H1 (cell line): ENCODE results near the gene SPAG16. TPM values are rescaled to one million over a fixed set of nuclear protein-coding genes. Genes with fewer than 3 reads are reported as not detected.

Source experiments
- CTCF ChIA-PET: fragments of 300-600 bp; sonication (Branson Sonifier 250); formaldehyde crosslinking; loops from one replicate; lab custom pipeline; 2021; ENCODE audit not compliant: partially characterized antibody; lab: Charles Lee
- POLR2A ChIA-PET: fragments of 300-600 bp; sonication (Branson Sonifier 250); formaldehyde crosslinking; loops from one replicate; lab custom pipeline; 2021; ENCODE audit warnings: inconsistent platforms; ENCODE audit not compliant: partially characterized antibody; lab: Charles Lee
- DNase-seq, 2 experiments: peaks; one replicate each; pipeline versions ENCODE4 v3.0.0 to v3.0.0-alpha.2; 2010 to 2022; ENCODE audit warnings: low spot score in 2 of 2, low read depth in 1 of 2, mixed read lengths in 1 of 2
- FAIRE-seq: peaks from 2 replicates; lab custom pipeline; 2011; peaks lifted over from hg19 to GRCh38; lab: Jason Lieb, UNC
- H2AFZ ChIP-seq: 2 replicates; pipeline ENCODE4 v1.8.1; 2012; ENCODE audit warnings: low read length, inconsistent platforms
- H2AK5ac ChIP-seq: 2 replicates; pipeline ENCODE4 v1.6.1; 2013; ENCODE audit warnings: low read depth, low read length
- H2BK120ac ChIP-seq: replicated peaks from 2 replicates; pipeline ENCODE3; 2013; ENCODE audit warnings: low read depth, low read length, inconsistent platforms
- H2BK12ac ChIP-seq: 2 replicates; pipeline ENCODE4 v1.6.1; 2013; ENCODE audit warnings: low read depth, low read length
- H2BK15ac ChIP-seq: 2 replicates; pipeline ENCODE4 v1.6.1; 2013; ENCODE audit warnings: low read length
- H2BK20ac ChIP-seq: 2 replicates; pipeline ENCODE4 v1.6.1; 2013; ENCODE audit warnings: low read length
- H2BK5ac ChIP-seq: 2 replicates; pipeline ENCODE4 v1.6.1; 2013; ENCODE audit warnings: low read depth, low read length
- H3K14ac ChIP-seq: 2 replicates; pipeline ENCODE4 v1.6.1; 2013; ENCODE audit warnings: inconsistent platforms; ENCODE audit not compliant: insufficient read length
- H3K18ac ChIP-seq: 2 replicates; pipeline ENCODE4 v1.6.1; 2013; ENCODE audit warnings: low read length; ENCODE audit errors: extremely low read depth
- H3K23ac ChIP-seq: 2 replicates; pipeline ENCODE4 v1.6.1; 2013; ENCODE audit warnings: inconsistent platforms; ENCODE audit not compliant: insufficient read length
- H3K23me2 ChIP-seq: 2 replicates; pipeline ENCODE4 v1.6.1; 2013; ENCODE audit warnings: low read depth, low read length
- H3K27ac ChIP-seq: 2 replicates; pipeline ENCODE4 v1.6.1; 2011; ENCODE audit warnings: low read depth, low read length, inconsistent platforms
- H3K27me3 ChIP-seq, 4 experiments: replicated peaks in 1 of 4; 1 replicate in 1 of 4; 2 replicates in 3 of 4; pipeline versions ENCODE4 v1.6.1 to v1.8.1; 2011 to 2013; ENCODE audit warnings: low read length in 3 of 4, mild to moderate bottlenecking in 3 of 4, inconsistent platforms in 2 of 4, mixed read lengths in 2 of 4, moderate library complexity in 1 of 4; ENCODE audit not compliant: control insufficient read depth in 3 of 4, insufficient read depth in 3 of 4; ENCODE audit errors: extremely low read depth in 1 of 4
- H3K36me3 ChIP-seq, 4 experiments: 2 replicates each; pipeline versions ENCODE4 v1.6.1 to v1.8.1; 2011 to 2013; ENCODE audit warnings: mild to moderate bottlenecking in 4 of 4, low read length in 3 of 4, moderate library complexity in 2 of 4, control low read depth in 1 of 4, inconsistent platforms in 1 of 4; ENCODE audit not compliant: insufficient read depth in 4 of 4, control insufficient read depth in 2 of 4
- H3K4ac ChIP-seq: replicated peaks from 2 replicates; pipeline ENCODE3; 2013; ENCODE audit warnings: low read length, low read depth, mixed read lengths, inconsistent platforms; ENCODE audit not compliant: insufficient read length
- H3K4me1 ChIP-seq, 4 experiments: replicated peaks in 1 of 4; 1 replicate in 1 of 4; 2 replicates in 3 of 4; pipeline versions ENCODE4 v1.6.1 to v1.8.1; 2011 to 2013; ENCODE audit warnings: low read length in 3 of 4, inconsistent platforms in 2 of 4, mixed read lengths in 1 of 4; ENCODE audit not compliant: insufficient read depth in 4 of 4, control insufficient read depth in 3 of 4
- H3K4me2 ChIP-seq, 2 experiments: 2 replicates each; pipeline versions ENCODE4 v1.6.1 to v1.8.1; 2011 to 2013; ENCODE audit warnings: low read depth in 2 of 2, low read length in 2 of 2, control low read depth in 1 of 2, inconsistent platforms in 1 of 2, mild to moderate bottlenecking in 1 of 2; ENCODE audit not compliant: insufficient read depth in 1 of 2
- H3K4me3 ChIP-seq, 4 experiments: fragments of 200-600, 300-600 bp in 1 of 4; sonication (generic), shearing (Covaris generic), sonication (Bioruptor Twin) in 1 of 4; 2 replicates each; pipeline versions ENCODE4 v1.5.1 to v1.8.1; 2011 to 2016; ENCODE audit warnings: low read length in 4 of 4, low read depth in 3 of 4, control low read depth in 2 of 4, inconsistent platforms in 2 of 4, mild to moderate bottlenecking in 2 of 4, mixed read lengths in 1 of 4, moderate library complexity in 1 of 4; ENCODE audit not compliant: insufficient read depth in 2 of 4; ENCODE audit errors: extremely low read depth in 1 of 4
- H3K56ac ChIP-seq: replicated peaks from 2 replicates; pipeline ENCODE3; 2013; ENCODE audit warnings: low read depth, mild to moderate bottlenecking, mixed read lengths, low read length, inconsistent platforms; ENCODE audit not compliant: insufficient read length
- H3K79me1 ChIP-seq: 2 replicates; pipeline ENCODE4 v1.6.1; 2013; ENCODE audit warnings: low read depth, low read length, control low read depth
- H3K79me2 ChIP-seq, 2 experiments: 2 replicates each; pipeline versions ENCODE4 v1.6.1 to v1.8.1; 2012 to 2013; ENCODE audit warnings: low read length in 2 of 2, mild to moderate bottlenecking in 2 of 2, inconsistent platforms in 1 of 2; ENCODE audit not compliant: insufficient read depth in 2 of 2, control insufficient read depth in 1 of 2
- H3K9ac ChIP-seq, 4 experiments: replicated peaks in 1 of 4; 1 replicate in 1 of 4; 2 replicates in 3 of 4; pipeline versions ENCODE4 v1.6.1 to v1.8.1; 2011 to 2013; ENCODE audit warnings: low read depth in 3 of 4, low read length in 3 of 4, control low read depth in 2 of 4, mild to moderate bottlenecking in 2 of 4, moderate library complexity in 2 of 4, inconsistent platforms in 1 of 4; ENCODE audit errors: extremely low read depth in 1 of 4
- H3K9me3 ChIP-seq, 2 experiments: 2 replicates each; pipeline versions ENCODE4 v1.6.1 to v1.8.1; 2012 to 2013; ENCODE audit warnings: mild to moderate bottlenecking in 2 of 2, moderate library complexity in 2 of 2, control low read depth in 1 of 2, inconsistent platforms in 1 of 2, low read depth in 1 of 2, low read length in 1 of 2, mixed read lengths in 1 of 2; ENCODE audit not compliant: insufficient read depth in 2 of 2
- H4K20me1 ChIP-seq, 2 experiments: replicated peaks in 1 of 2; 2 replicates each; pipeline versions ENCODE3 to v1.8.1; 2011 to 2013; ENCODE audit warnings: inconsistent platforms in 2 of 2, low read length in 2 of 2, mild to moderate bottlenecking in 1 of 2; ENCODE audit not compliant: insufficient read depth in 2 of 2, control insufficient read depth in 1 of 2
- H4K5ac ChIP-seq: 2 replicates; pipeline ENCODE4 v1.6.1; 2013; ENCODE audit warnings: low read length, low read depth, mixed read lengths, inconsistent platforms; ENCODE audit not compliant: insufficient read length
- H4K8ac ChIP-seq: 2 replicates; pipeline ENCODE4 v1.8.0; 2013; ENCODE audit warnings: mild to moderate bottlenecking, moderate library complexity, low read length, inconsistent platforms; ENCODE audit not compliant: insufficient read depth; ENCODE audit errors: extremely low read depth
- H4K91ac ChIP-seq: replicated peaks from 2 replicates; pipeline ENCODE3; 2013; ENCODE audit warnings: low read length, mixed read lengths, inconsistent platforms; ENCODE audit not compliant: insufficient read length
- ATF2 ChIP-seq: IDR thresholded peaks from 2 replicates; pipeline ENCODE4 v1.6.1; 2012; ENCODE audit warnings: low read length, inconsistent platforms
- BRCA1 ChIP-seq: IDR thresholded peaks from 2 replicates; pipeline ENCODE4 v1.6.1; 2012; ENCODE audit warnings: low read depth, low read length, improper control_type of control experiment
- CBX5 ChIP-seq: fragments of 300-800, 300-1000 bp; sonication (generic); IDR thresholded peaks from 2 replicates; pipeline ENCODE4 v1.7.1; 2016; ENCODE audit warnings: antibody characterized with exemption, low read length, low read depth
- CEBPB ChIP-seq: IDR thresholded peaks from 2 replicates; pipeline ENCODE4 v1.6.1; 2012; ENCODE audit warnings: low read depth, low read length
- EP300 ChIP-seq, 2 experiments: IDR thresholded peaks; 1 replicate in 1 of 2; 2 replicates in 1 of 2; pipeline ENCODE4 v1.6.1; 2011 to 2012; ENCODE audit warnings: low read depth in 2 of 2, low read length in 2 of 2, mild to moderate bottlenecking in 2 of 2, borderline replicate concordance in 1 of 2, inconsistent platforms in 1 of 2, moderate library complexity in 1 of 2
- FOSL1 ChIP-seq: IDR thresholded peaks from 2 replicates; pipeline ENCODE4 v1.6.1; 2011; ENCODE audit warnings: mild to moderate bottlenecking, low read depth, low read length, moderate library complexity; ENCODE audit not compliant: insufficient read depth
- KDM4A ChIP-seq: IDR thresholded peaks from one replicate; pipeline ENCODE4 v1.7.1; 2012; ENCODE audit warnings: low read depth, mild to moderate bottlenecking, moderate library complexity, low read length, inconsistent platforms; ENCODE audit not compliant: severe bottlenecking
- POLR2AphosphoS5 ChIP-seq: IDR thresholded peaks from 2 replicates; pipeline ENCODE4 v1.6.1; 2011; ENCODE audit warnings: low read depth, low read length
- SP2 ChIP-seq: IDR thresholded peaks from 2 replicates; pipeline ENCODE4 v1.6.1; 2012; ENCODE audit warnings: mild to moderate bottlenecking, low read length, inconsistent platforms
- polyA plus RNA-seq, 7 experiments: library from polyadenylated mRNA; depleted of rRNA in 3 of 7; stranded (reverse) in 5 of 7; unstranded in 2 of 7; fragments of >200 nt in 5 of 7; fragments of 200-250 nt in 2 of 7; gene quantifications; 1 replicate in 5 of 7; 2 replicates in 1 of 7; 4 replicates in 1 of 7; pipeline versions ENCODE4 v1.2.1 to v1.2.3, GENCODE V29; 2011 to 2013; ENCODE audit warnings: missing spikeins in 2 of 7, mixed read lengths in 2 of 7
- total RNA-seq: library from RNA; stranded (reverse); fragmentation: NEBNext Ultra II Directional; extraction: Animal tissue kit (Norgen Biotek cat#: 25700); gene quantifications from 2 replicates; pipeline ENCODE4 v1.2.1, GENCODE V29; 2021

Gene SPAG16
- total and polyA plus RNA-seq, 2 of the 8 experiments (the other 6 are each of a cell fraction or from before 2014, with no cell fraction given) = 6.0 to 14.9 TPM

GRCh38 chr2:213696442-213696841 lies 412.2 kb downstream of the SPAG16 start:
- H3K36me3 ChIP-seq = no peaks in the 10 kb centered on the region; a peak in 1 of 8 replicates
- H2BK5ac ChIP-seq = no peak overlapping the region
- no peak overlapping the region for H2AK5ac ChIP-seq
- no peak overlapping the region for H2BK15ac ChIP-seq
- H3K27me3 ChIP-seq = no peaks in the 10 kb centered on the region
- H3K9ac ChIP-seq = no peak overlapping the region
- no peak overlapping the region for H3K4me3 ChIP-seq
- H3K4ac ChIP-seq = no peak overlapping the region
- no peaks in the 10 kb centered on the region for H3K4me1 ChIP-seq
- H3K79me2 ChIP-seq = no peaks in the 10 kb centered on the region
- no peak overlapping the region for H3K14ac ChIP-seq
- no peaks in the 10 kb centered on the region for H3K79me1 ChIP-seq
- H3K23me2 ChIP-seq = no peaks in the 10 kb centered on the region; the same call in 1 of the 2 replicates
- H4K8ac ChIP-seq = no peak overlapping the region
- ChIA-PET POLR2A (no interaction called here), CTCF (no interaction called here)
- no peak overlapping the region for H3K18ac ChIP-seq
- no peak overlapping the region for H2AFZ ChIP-seq
- no peak overlapping the region for H3K56ac ChIP-seq
- no peak overlapping the region for H2BK20ac ChIP-seq
- TF ChIP-seq ATF2 (no peak), SP2 (no peak), CEBPB (no peak), CBX5 (no peak), POLR2AphosphoS5 (no peak), FOSL1 (no peak), KDM4A (no peak), EP300 (IDR thresholded peaks at IDR 0.05; ENCODE audit: borderline replicate concordance in 1 of 2, low read depth in 2 of 2, low read length in 2 of 2) (no peak), BRCA1 (no peak)
- no peak overlapping the region for H2BK12ac ChIP-seq
- H2BK120ac ChIP-seq = no peak overlapping the region
- H4K5ac ChIP-seq = no peak overlapping the region
- H3K9me3 ChIP-seq = peaks cover 4 to 7% of the 10 kb centered on the region in 2 experiments; a peak in 3 of 4 replicates
- H3K23ac ChIP-seq = no peak overlapping the region
- DNase-seq (no peak), FAIRE-seq (no peak)
- H3K4me2 ChIP-seq = no peak overlapping the region
- H4K91ac ChIP-seq = no peak overlapping the region
- no peaks in the 10 kb centered on the region for H4K20me1 ChIP-seq
- no peak overlapping the region for H3K27ac ChIP-seq
